ENCODE results near the gene FZD10. TPM values are rescaled to one million over a fixed set of nuclear protein-coding genes. Genes with fewer than 3 reads are reported as not detected.

The FZD10 gene
- total RNA-seq, 1 experiment from 2014 or later: not detected

DNA sequence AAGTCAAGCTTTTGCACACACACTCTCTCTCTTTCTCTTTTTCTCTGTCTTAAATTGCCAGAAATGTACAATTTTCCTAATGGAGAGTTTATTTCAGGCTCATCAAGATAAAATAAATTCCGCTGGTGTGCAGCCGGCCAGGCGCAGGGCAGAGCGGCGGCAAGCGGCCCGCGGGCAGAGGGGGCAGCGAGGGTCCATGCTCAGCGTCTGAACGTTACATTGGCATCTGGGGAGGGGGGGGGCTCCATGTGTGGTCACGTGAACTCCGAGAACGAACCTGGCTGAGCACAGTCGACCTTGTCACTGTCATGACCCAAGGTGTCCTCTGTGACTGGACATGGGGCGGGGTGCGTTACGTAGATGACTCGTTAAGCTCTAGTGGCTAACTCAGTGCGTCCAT is 23.8 kb upstream of the FZD10 start:
- Histone ChIP-seq H4K20me1 (ENCODE audit: insufficient read depth) (no peaks in the 10 kb centered on the region), H3K4me3 (replicated peaks in 1 of 2; ENCODE audit: low read depth in 1 of 2, low read length in 2 of 2) (no peak overlapping the region), H3K79me2 (ENCODE audit: insufficient read depth, low read length) (no peaks in the 10 kb centered on the region), H3K9ac (ENCODE audit: low read length) (no peak overlapping the region), H2AFZ (ENCODE audit: low read depth, low read length, poor library complexity, severe bottlenecking) (no peak overlapping the region), H3K4me2 (ENCODE audit: low read length) (no peak overlapping the region), H3K36me3 (ENCODE audit: control insufficient read depth in 1 of 2, insufficient read depth in 2 of 2, low read length in 2 of 2) (no peaks in the 10 kb centered on the region), H3K9me3 (ENCODE audit: control insufficient read depth in 1 of 2, insufficient read depth in 1 of 2, low read depth in 1 of 2, low read length in 2 of 2) (peaks cover 0 to 20% of the 10 kb centered on the region in 2 experiments; a peak in 2 of 4 replicates), H3K27me3 (ENCODE audit: insufficient read depth, low read length) (no peaks in the 10 kb centered on the region), H3K9me2 (ENCODE audit: insufficient read depth) (no peaks in the 10 kb centered on the region), H3K27ac (ENCODE audit: low read depth, low read length) (no peak overlapping the region), H3K4me1 (ENCODE audit: control insufficient read depth in 1 of 2, insufficient read depth in 2 of 2, low read length in 2 of 2) (no peaks in the 10 kb centered on the region)
- ChIA-PET CTCF (no interaction called here), POLR2A (no interaction called here), RAD21 (ENCODE audit: low non-redundant PET in 1 of 2, low total read pairs in 2 of 2, uncharacterized antibody in 2 of 2, unreplicated experiment in 2 of 2) (no interaction called here)
- intact Hi-C loops (cut with micrococcal nuclease): no loop called here
- ATAC-seq (no peak), DNase-seq (ENCODE audit: low read depth, low spot score) (no peak)
- TF ChIP-seq TCF7L2 (IDR thresholded peaks at IDR 0.05; ENCODE audit: borderline replicate concordance, extremely low read depth, insufficient read depth, insufficient read length) (no peak), SIN3A (IDR thresholded peaks at IDR 0.05; ENCODE audit: low read depth) (no peak), JUND (IDR thresholded peaks at IDR 0.05) (no peak), SRF (IDR thresholded peaks at IDR 0.05; ENCODE audit: low read depth) (no peak), CBX3 (IDR thresholded peaks at IDR 0.05; ENCODE audit: low read depth) (no peak)
- BruUV-seq (replicated peaks): no TSS peak

DNA sequence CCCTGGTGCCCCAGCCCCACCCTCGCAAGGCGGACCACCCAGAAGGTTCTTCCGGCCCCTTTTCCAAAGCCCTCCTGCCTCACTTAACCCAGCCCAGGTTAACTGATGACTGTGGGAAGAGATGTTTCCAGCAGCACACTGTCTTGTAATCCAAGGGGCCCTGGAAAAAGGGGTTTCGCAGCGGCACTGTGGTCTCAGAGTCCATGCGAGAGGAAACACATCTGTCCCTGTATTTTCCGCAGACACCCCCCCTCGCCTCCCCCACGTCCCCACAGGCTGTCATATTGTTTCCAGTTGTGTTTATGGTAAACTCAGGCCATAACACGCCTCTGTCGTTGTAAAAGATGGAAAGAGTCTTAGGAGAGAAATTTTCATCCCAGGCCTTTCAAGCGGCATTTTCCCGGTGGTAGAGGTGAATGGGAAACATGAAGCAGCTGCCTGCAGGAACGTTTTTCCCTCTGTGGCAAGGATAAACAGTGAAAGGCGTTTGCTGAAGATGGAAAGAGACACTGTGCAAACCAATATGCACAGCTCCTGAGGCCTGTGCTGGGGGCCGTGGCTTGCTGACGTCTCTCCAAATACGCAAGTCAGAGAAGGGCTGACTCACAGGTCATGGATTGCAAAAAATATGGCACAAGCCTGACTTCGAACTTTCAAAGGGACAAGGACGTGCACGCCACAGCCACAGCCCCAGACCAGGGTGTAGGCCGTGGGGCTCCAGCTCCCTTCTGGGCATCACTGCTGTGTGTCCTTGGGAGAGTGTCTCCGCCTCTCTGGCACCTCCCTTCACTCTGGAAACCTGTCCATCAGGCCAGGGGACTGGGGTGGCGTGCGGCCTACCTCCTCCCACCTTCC is 22.5 kb upstream of the FZD10 start:
- H3K4me3 ChIP-seq (replicated peaks in 1 of 2; ENCODE audit: low read depth in 1 of 2, low read length in 2 of 2): no peak overlapping the region
- no peaks in the 10 kb centered on the region for H3K27me3 ChIP-seq (ENCODE audit: insufficient read depth, low read length)
- no peak overlapping the region for H3K4me2 ChIP-seq (ENCODE audit: low read length)
- no peaks in the 10 kb centered on the region for H4K20me1 ChIP-seq (ENCODE audit: insufficient read depth)
- intact Hi-C loops (cut with micrococcal nuclease): no loop called here
- peaks cover 0 to 15% of the 10 kb centered on the region in 2 experiments; a peak in 2 of 4 replicates for H3K9me3 ChIP-seq (ENCODE audit: control insufficient read depth in 1 of 2, insufficient read depth in 1 of 2, low read depth in 1 of 2, low read length in 2 of 2)
- ChIA-PET POLR2A (no interaction called here), RAD21 (ENCODE audit: low non-redundant PET in 1 of 2, low total read pairs in 2 of 2, uncharacterized antibody in 2 of 2, unreplicated experiment in 2 of 2) (no interaction called here), CTCF (no interaction called here)
- no peaks in the 10 kb centered on the region for H3K79me2 ChIP-seq (ENCODE audit: insufficient read depth, low read length)
- no peak overlapping the region for H2AFZ ChIP-seq (ENCODE audit: low read depth, low read length, poor library complexity, severe bottlenecking)
- DNase-seq (ENCODE audit: low read depth, low spot score): no peak
- H3K9ac ChIP-seq (ENCODE audit: low read length): no peak overlapping the region
- no peak for ATAC-seq
- BruUV-seq (replicated peaks): no TSS peak
- no peak overlapping the region for H3K27ac ChIP-seq (ENCODE audit: low read depth, low read length)
- H3K36me3 ChIP-seq (ENCODE audit: control insufficient read depth in 1 of 2, insufficient read depth in 2 of 2, low read length in 2 of 2): no peaks in the 10 kb centered on the region
- TF ChIP-seq SP1 (IDR thresholded peaks at IDR 0.05; ENCODE audit: low read depth) (no peak), EZH2phosphoT487 (IDR thresholded peaks at IDR 0.05; ENCODE audit: borderline replicate concordance) (no peak), POLR2A (IDR thresholded peaks at IDR 0.05; ENCODE audit: borderline replicate concordance, extremely low read depth, insufficient read depth, insufficient read length) (no peak), SRF (IDR thresholded peaks at IDR 0.05; ENCODE audit: low read depth) (no peak), ZFX (IDR thresholded peaks at IDR 0.05) (no peak), TCF7L2 (IDR thresholded peaks at IDR 0.05; ENCODE audit: borderline replicate concordance, extremely low read depth, insufficient read depth, insufficient read length) (no peak), FOSL1 (IDR thresholded peaks at IDR 0.05; ENCODE audit: low read depth) (no peak), EGR1 (IDR thresholded peaks at IDR 0.05; ENCODE audit: low read depth) (no peak), ELF1 (IDR thresholded peaks at IDR 0.05; ENCODE audit: borderline replicate concordance, low read depth) (no peak), SIN3A (IDR thresholded peaks at IDR 0.05; ENCODE audit: low read depth) (no peak)
- TF ChIP-seq, protein P1, sequence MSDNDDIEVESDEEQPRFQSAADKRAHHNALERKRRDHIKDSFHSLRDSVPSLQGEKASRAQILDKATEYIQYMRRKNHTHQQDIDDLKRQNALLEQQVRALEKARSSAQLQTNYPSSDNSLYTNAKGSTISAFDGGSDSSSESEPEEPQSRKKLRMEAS (IDR thresholded peaks at IDR 0.05): no peak
- H3K4me1 ChIP-seq (ENCODE audit: control insufficient read depth in 1 of 2, insufficient read depth in 2 of 2, low read length in 2 of 2): no peaks in the 10 kb centered on the region
- no peaks in the 10 kb centered on the region for H3K9me2 ChIP-seq (ENCODE audit: insufficient read depth)

Data from HCT116 (cell line).